GM19099 (cell line): ENCODE data around the gene CALM1.

Experiments
- POLR2A ChIP-seq: IDR thresholded peaks from 3 replicates; pipeline ENCODE4 v1.6.1; 2011; ENCODE audit warnings: low read depth; ENCODE audit not compliant: insufficient read length; ENCODE audit errors: extremely low read depth

Gene CALM1

GRCh38 chr14:90396341-90397339, at the start of gene CALM1:
Gene CALM1, plus strand, starts transcription at chr14:90397029. Its CDS starts 202 bp downstream, at chr14:90397231.
- TF ChIP-seq POLR2A = peak; percentile 100

GRCh38 chr14:90348270-90348669, 48.6 kb upstream of the CALM1 start:
- no peak for TF ChIP-seq POLR2A

GRCh38 chr14:90349739-90350138, 47.1 kb upstream of the CALM1 start:
- no peak for TF ChIP-seq POLR2A

- TF ChIP-seq POLR2A = no peak
Measured at GRCh38 chr14:90354551-90355298, 42.1 kb upstream of the CALM1 start.

GRCh38 chr14:90355540-90356518, 41.0 kb upstream of the CALM1 start:
- TF ChIP-seq POLR2A = no peak

- no peak for TF ChIP-seq POLR2A
Measured at GRCh38 chr14:90356925-90357324, 39.9 kb upstream of the CALM1 start.

- TF ChIP-seq POLR2A = no peak
Measured at GRCh38 chr14:90358359-90358758, 38.5 kb upstream of the CALM1 start.

- no peak for TF ChIP-seq POLR2A
Measured at GRCh38 chr14:90361865-90362557, 34.8 kb upstream of the CALM1 start.

GRCh38 chr14:90362558-90362896, 34.3 kb upstream of the CALM1 start:
- no peak for TF ChIP-seq POLR2A

GRCh38 chr14:90368946-90369721, 27.7 kb upstream of the CALM1 start:
- TF ChIP-seq POLR2A = no peak

- TF ChIP-seq POLR2A = no peak
Measured at GRCh38 chr14:90373887-90374286, 22.9 kb upstream of the CALM1 start.

- TF ChIP-seq POLR2A = no peak
Measured at GRCh38 chr14:90374813-90375212, 22.0 kb upstream of the CALM1 start.

- no peak for TF ChIP-seq POLR2A
Measured at GRCh38 chr14:90375934-90376333, 20.9 kb upstream of the CALM1 start.
